Measurements from ENCODE around the gene C5. TPM values are rescaled to one million over a fixed set of nuclear protein-coding genes. Genes with fewer than 3 reads are reported as not detected.
"Not testable (repeated sequence)": the region's sequence is repeated elsewhere in the genome, so short reads cannot be mapped to it uniquely, and the experiment has no call there.

C5 gene
- polyA plus RNA-seq, 3 donors: 14.0 to 17.5 (median 14.7) TPM

- no peak for DNase-seq (ENCODE audit: low read depth in 3 of 3, low spot score in 2 of 3)
Observed at GRCh38 chr9:121053544-121053943, 3.5 kb upstream of the C5 start.

GRCh38 chr9:121048618-121049017, 1.5 kb downstream of the C5 start:
- no peak for DNase-seq (ENCODE audit: low read depth in 3 of 3, low spot score in 2 of 3)

- no peak for DNase-seq (ENCODE audit: low read depth in 3 of 3, low spot score in 2 of 3)
Observed at GRCh38 chr9:121048175-121048574, 1.9 kb downstream of the C5 start.

- DNase-seq (ENCODE audit: low read depth in 3 of 3, low spot score in 2 of 3): no peak
Observed at GRCh38 chr9:121038804-121039203, 11.3 kb downstream of the C5 start.

- DNase-seq (ENCODE audit: low read depth in 3 of 3, low spot score in 2 of 3): no peak
Observed at GRCh38 chr9:121038362-121038761, 11.7 kb downstream of the C5 start.

- DNase-seq (ENCODE audit: low read depth in 3 of 3, low spot score in 2 of 3): not testable (repeated sequence)
Observed at GRCh38 chr9:121035717-121036116, 14.4 kb downstream of the C5 start.

GRCh38 chr9:121034529-121034928, 15.5 kb downstream of the C5 start:
- no peak for DNase-seq (ENCODE audit: low read depth in 3 of 3, low spot score in 2 of 3)

GRCh38 chr9:121029469-121029868, 20.6 kb downstream of the C5 start:
- no peak for DNase-seq (ENCODE audit: low read depth in 3 of 3, low spot score in 2 of 3)

- DNase-seq (ENCODE audit: low read depth in 3 of 3, low spot score in 2 of 3): not testable (repeated sequence)
Observed at GRCh38 chr9:121028285-121028684, 21.8 kb downstream of the C5 start.

GRCh38 chr9:121026768-121027167, 23.3 kb downstream of the C5 start:
- DNase-seq (ENCODE audit: low read depth in 3 of 3, low spot score in 2 of 3): no peak

- no peak for DNase-seq (ENCODE audit: low read depth in 3 of 3, low spot score in 2 of 3)
Observed at GRCh38 chr9:121026260-121026691, 23.8 kb downstream of the C5 start.

- no peak for DNase-seq (ENCODE audit: low read depth in 3 of 3, low spot score in 2 of 3)
Observed at GRCh38 chr9:121024237-121024636, 25.8 kb downstream of the C5 start.

GRCh38 chr9:121023064-121023463, 27.0 kb downstream of the C5 start:
- DNase-seq (ENCODE audit: low read depth in 3 of 3, low spot score in 2 of 3): peak in 1 of 3 donors; percentile 2

GRCh38 chr9:121021301-121021700, 28.8 kb downstream of the C5 start:
- no peak for DNase-seq (ENCODE audit: low read depth in 3 of 3, low spot score in 2 of 3)

GRCh38 chr9:121019273-121019672, 30.8 kb downstream of the C5 start:
- DNase-seq (ENCODE audit: low read depth in 3 of 3, low spot score in 2 of 3): no peak

- no peak for DNase-seq (ENCODE audit: low read depth in 3 of 3, low spot score in 2 of 3)
Observed at GRCh38 chr9:121013911-121014310, 36.2 kb downstream of the C5 start.

- DNase-seq (ENCODE audit: low read depth in 3 of 3, low spot score in 2 of 3): no peak
Observed at GRCh38 chr9:121009650-121010049, 40.4 kb downstream of the C5 start.

- no peak for DNase-seq (ENCODE audit: low read depth in 3 of 3, low spot score in 2 of 3)
Observed at GRCh38 chr9:120999317-120999716, 50.8 kb downstream of the C5 start.

- DNase-seq (ENCODE audit: low read depth in 3 of 3, low spot score in 2 of 3): no peak
Observed at GRCh38 chr9:120998111-120998510, 52.0 kb downstream of the C5 start.

GRCh38 chr9:120997502-120997901, 52.6 kb downstream of the C5 start:
- DNase-seq (ENCODE audit: low read depth in 3 of 3, low spot score in 2 of 3): no peak

- DNase-seq (ENCODE audit: low read depth in 3 of 3, low spot score in 2 of 3): no peak
Observed at GRCh38 chr9:120996409-120996808, 53.7 kb downstream of the C5 start.

GRCh38 chr9:120989065-120989464, 61.0 kb downstream of the C5 start:
- no peak for DNase-seq (ENCODE audit: low read depth in 3 of 3, low spot score in 2 of 3)

GRCh38 chr9:120985819-120986222, 64.3 kb downstream of the C5 start:
- peak; percentile 5 to 17 (median 13) for DNase-seq (ENCODE audit: low read depth in 3 of 3, low spot score in 2 of 3)

Measured in right renal cortex interstitium (tissue), 3 donors.